H1 (cell line): ENCODE results near the gene HRH2. TPM values are rescaled to one million over a fixed set of nuclear protein-coding genes. Genes with fewer than 3 reads are reported as not detected.

Experiments
- ATF2 ChIP-seq: IDR thresholded peaks from 2 replicates; pipeline ENCODE4 v1.6.1; 2012; ENCODE audit warnings: low read length, inconsistent platforms
- CTCF ChIP-seq, 3 experiments: IDR thresholded peaks; 1 replicate in 2 of 3; 2 replicates in 1 of 3; pipeline versions ENCODE4 v1.5.1 to v1.6.1; 2011; ENCODE audit warnings: low read length in 3 of 3, mild to moderate bottlenecking in 3 of 3, inconsistent platforms in 2 of 3, low read depth in 1 of 3, moderate library complexity in 1 of 3; ENCODE audit not compliant: insufficient read depth in 1 of 3; ENCODE audit errors: control extremely low read depth in 1 of 3
- GTF2F1 ChIP-seq: IDR thresholded peaks from 2 replicates; pipeline ENCODE4 v1.6.1; 2012; ENCODE audit warnings: low read depth, low read length, improper control_type of control experiment, borderline replicate concordance
- KDM4A ChIP-seq: IDR thresholded peaks from one replicate; pipeline ENCODE4 v1.7.1; 2012; ENCODE audit warnings: low read depth, mild to moderate bottlenecking, moderate library complexity, low read length, inconsistent platforms; ENCODE audit not compliant: severe bottlenecking
- RBBP5 ChIP-seq: IDR thresholded peaks from 2 replicates; pipeline ENCODE4 v1.7.1; 2012; ENCODE audit warnings: low read depth, mild to moderate bottlenecking, inconsistent platforms, low read length, moderate library complexity, borderline replicate concordance
- polyA plus RNA-seq, 7 experiments: library from polyadenylated mRNA; depleted of rRNA in 3 of 7; stranded (reverse) in 5 of 7; unstranded in 2 of 7; fragments of >200 nt in 5 of 7; fragments of 200-250 nt in 2 of 7; gene quantifications; 1 replicate in 5 of 7; 2 replicates in 1 of 7; 4 replicates in 1 of 7; pipeline versions ENCODE4 v1.2.1 to v1.2.3, GENCODE V29; 2011 to 2013; ENCODE audit warnings: missing spikeins in 2 of 7, mixed read lengths in 2 of 7
- total RNA-seq: library from RNA; stranded (reverse); fragmentation: NEBNext Ultra II Directional; extraction: Animal tissue kit (Norgen Biotek cat#: 25700); gene quantifications from 2 replicates; pipeline ENCODE4 v1.2.1, GENCODE V29; 2021

HRH2 gene
- total and polyA plus RNA-seq, 2 of the 8 experiments (the other 6 are each of a cell fraction or from before 2014, with no cell fraction given), result 7.8 to 8.1 TPM

- TF ChIP-seq CTCF (IDR thresholded peaks at IDR 0.05; ENCODE audit: control extremely low read depth in 1 of 3, insufficient read depth in 1 of 3, low read depth in 1 of 3, low read length in 3 of 3) (no peak), ATF2 (no peak), GTF2F1 (no peak), RBBP5 (no peak), KDM4A (no peak)
Measured at GRCh38 chr5:175691761-175692160, 33.9 kb downstream of the HRH2 start (continued).
